HL-60/S4 treated with phorbol 12-myristate 13-acetate at 8.2 ng/mL for 4 days and 3 days (cell line): ENCODE data around the gene NRN1L.
"Not testable (repeated sequence)": the region's sequence is repeated elsewhere in the genome, so short reads cannot be mapped to it uniquely, and the experiment has no call there.

Experiments
- in situ Hi-C: fragments of 300-500 bp; cut with MboI; formaldehyde crosslinking; loops from 2 replicates; pipeline ENCODE4 v1.15.0; 2022; ENCODE audit warnings: low sequenced_read_pairs

NRN1L gene

GRCh38 chr16:67915496-67915769 is 30.7 kb downstream of the NRN1L start:
- in situ Hi-C loops = not testable (repeated sequence)

DNA sequence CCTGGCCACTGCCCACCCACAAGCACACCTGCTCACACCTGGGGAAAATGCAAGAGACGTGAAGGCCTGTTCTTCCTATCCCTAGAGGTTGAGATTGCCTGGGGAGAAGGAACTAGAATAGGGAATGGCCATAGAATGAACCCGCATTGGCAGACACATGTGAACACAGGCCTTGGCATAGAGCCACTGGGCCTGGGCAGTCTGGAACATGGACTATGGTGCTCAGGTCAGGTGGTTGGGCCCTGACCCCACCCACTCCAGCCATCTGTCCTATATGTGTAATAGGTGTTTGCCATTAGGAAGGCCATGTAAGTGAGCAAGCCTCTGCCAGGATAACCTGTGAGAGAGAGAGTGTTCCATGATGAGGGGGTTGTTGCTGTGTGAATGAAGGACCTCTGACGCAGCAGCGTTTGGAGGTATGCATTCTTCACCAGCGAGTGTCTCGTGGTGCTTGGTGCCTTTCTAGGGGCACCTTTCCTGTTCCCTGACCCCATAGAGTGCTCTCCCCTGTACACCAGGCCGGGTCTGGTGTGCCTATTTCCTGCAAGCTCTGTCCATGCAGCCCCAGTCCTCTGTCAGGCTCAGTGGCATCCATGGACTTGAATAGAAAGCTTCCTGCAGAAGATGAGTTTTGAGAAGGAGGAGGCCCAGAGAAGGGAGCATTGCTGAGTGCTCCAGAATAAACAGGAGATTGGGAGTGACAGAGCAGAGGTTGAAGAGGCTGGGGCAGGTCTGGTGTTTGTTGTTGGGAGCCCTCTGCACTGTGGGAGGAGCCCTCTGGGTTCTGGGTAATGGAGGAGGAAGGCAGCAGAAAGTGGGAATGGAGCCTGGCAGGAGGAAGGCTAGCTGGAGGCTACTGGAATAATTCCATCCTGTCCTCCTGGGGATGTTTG is 31.4 kb downstream of the NRN1L start:
- in situ Hi-C loops = no loop called here

GRCh38 chr16:67917140-67917851 is 32.6 kb downstream of the NRN1L start:
- in situ Hi-C loops = no loop called here

DNA sequence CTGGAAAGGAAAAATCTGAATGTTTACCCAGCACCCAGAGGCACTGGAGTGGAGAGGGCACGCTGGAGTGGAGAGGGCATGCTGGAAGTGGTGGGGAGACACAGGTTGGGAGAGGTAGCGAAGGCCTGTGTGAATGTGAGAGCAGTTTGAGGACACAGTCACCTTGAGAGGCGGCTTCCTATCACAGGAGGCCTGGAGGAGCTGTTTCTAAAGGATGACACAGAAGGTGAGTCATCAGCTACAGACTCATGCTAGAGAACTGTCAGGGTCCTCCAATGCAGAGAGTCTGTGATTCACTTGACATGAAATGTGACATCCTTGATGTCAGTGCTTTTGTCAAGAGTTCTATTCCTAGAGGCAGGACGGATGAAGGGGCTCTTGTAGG is 33.2 kb downstream of the NRN1L start:
- in situ Hi-C loops = no loop called here

DNA sequence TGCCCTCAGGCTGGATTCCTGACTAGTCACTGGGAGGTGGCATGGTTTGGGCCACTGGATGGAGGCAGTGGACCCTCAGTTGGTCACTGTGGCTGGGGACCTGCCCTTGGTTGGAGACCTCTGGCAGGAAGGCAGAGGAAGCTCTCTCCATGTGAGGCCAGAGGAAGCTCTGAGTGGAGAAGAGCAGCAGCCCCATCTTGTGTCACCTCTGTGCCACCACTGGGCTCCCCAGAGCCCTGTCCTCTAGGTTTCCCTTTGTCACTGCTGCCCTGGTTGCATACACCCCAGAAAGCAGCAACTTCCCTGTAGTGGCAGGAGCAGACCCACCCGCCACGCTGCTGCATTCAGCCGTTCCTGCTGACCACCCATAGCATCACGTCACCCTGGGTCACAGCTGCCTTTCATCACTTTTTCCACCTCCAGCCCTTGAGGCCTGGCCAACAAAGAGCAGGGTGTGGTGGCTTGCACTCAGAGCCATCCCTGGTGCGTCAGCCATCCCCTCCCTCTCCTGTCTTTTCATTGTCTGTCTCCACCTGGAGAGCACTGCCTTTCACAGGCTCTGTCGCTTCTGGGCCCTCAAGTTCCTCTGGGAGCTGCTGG is 35.0 kb downstream of the NRN1L start:
- in situ Hi-C loops = no loop called here

DNA sequence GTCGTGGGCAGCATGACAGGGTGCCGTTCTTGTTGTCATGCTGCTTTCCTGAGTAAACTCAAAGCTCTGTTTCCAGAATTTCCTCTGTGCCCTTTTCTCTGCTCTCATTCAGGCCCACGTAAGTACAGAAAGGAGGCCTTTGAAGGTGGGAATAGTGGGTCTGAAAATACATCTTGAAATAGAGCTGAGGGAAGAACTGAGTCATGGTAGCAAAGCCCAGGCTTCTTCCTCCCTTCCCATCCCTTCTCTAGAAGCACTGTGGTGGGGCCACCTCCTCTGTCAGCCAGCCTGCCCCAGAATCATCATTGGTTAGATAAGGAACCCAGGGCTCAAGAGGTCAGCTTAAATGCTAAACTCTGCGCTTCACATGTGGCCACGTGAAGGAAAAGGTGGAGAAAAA is 37.5 kb downstream of the NRN1L start:
- in situ Hi-C loops = no loop called here

DNA sequence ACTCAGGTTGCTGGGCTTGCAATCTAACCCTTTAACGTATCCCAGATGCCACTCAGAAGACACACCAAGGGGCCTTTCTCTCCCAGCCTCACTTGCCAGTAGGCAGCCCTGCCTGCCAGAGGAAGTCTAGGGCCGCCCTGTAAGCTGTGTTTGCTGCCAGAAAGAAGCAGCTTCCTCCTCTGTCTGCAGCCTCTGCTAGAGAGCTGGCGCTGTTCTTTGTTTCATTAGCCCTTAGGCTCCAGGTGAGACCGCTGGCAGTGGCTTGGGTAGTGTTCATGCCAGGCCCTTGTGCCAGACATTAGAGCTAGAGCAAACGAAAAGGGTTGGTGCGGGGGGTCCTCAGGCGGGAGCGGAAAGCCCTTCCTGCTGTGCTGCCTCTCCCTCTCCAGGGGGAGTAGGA is 38.1 kb downstream of the NRN1L start:
- in situ Hi-C loops = no loop called here

- in situ Hi-C loops = no loop called here
These were observed 38.9 kb downstream of the NRN1L start for GRCh38 chr16:67923414-67924116.

DNA sequence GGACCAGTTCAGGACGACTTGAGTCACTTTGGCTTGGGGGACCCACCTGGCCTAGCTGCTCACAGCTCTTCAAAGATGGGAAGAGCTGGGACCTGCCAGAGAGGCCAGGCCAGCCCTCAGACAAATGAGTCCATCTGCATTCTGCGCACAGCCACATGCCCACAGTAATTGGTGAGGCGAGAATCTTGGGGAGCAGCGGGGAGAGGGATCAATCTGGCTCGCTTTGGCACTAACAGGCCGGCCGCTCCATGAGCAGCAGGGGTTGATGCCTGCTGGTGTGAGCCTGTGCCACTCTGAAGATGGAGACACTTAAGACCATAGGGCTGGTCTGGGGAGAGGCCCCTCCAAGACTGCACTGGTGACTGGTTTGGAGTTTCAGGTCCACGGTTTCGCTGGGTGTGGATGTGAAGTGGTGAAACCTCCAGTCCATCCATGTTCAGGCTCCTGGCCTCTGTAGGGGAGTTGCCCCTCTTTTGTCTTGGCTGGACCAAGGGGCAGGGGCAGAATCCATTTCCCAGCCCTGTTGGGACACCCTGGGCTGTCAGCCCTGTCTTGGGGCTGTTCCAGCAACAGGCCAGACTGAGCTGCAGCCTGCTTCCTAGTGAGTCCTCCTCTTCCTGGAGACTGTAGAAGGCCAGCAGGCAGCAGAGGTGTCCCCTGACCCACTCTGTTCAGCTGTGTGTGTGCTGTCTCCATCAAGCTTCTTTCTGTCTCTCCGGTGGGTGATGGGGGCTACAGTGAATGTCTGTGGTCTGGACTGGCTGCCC is 39.6 kb downstream of the NRN1L start:
- in situ Hi-C loops = no loop called here

GRCh38 chr16:67926181-67926750 is 41.6 kb downstream of the NRN1L start:
- in situ Hi-C loops = no loop called here

DNA sequence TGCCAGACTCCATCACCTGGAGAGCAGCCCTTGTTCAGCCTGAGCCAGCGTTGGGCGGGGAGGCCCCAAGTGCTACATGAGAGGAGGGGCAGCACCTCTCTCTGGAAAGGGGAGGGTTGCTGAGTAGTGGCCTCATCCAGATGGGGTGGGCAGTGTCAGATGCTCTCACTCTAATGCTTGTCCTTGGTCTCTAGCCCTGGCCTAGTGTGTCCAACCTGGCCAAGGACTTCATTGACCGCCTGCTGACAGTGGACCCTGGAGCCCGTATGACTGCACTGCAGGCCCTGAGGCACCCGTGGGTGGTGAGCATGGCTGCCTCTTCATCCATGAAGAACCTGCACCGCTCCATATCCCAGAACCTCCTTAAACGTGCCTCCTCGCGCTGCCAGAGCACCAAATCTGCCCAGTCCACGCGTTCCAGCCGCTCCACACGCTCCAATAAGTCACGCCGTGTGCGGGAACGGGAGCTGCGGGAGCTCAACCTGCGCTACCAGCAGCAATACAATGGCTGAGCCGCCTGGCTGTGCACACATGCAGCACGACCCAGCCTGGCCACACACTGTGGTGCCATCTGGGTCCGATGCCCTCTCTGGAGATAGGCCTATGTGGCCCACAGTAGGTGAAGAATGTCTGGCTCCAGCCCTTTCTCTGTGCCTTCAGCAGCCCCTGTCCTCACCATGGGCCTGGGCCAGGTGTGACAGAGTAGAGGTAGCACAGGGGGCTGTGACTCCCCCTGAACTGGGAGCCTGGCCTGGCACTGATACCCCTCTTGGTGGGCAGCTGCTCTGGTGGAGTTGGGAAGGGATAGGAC is 42.7 kb downstream of the NRN1L start:
- in situ Hi-C loops = no loop called here

GRCh38 chr16:67928147-67928546 is 43.5 kb downstream of the NRN1L start:
- in situ Hi-C loops = no loop called here

DNA sequence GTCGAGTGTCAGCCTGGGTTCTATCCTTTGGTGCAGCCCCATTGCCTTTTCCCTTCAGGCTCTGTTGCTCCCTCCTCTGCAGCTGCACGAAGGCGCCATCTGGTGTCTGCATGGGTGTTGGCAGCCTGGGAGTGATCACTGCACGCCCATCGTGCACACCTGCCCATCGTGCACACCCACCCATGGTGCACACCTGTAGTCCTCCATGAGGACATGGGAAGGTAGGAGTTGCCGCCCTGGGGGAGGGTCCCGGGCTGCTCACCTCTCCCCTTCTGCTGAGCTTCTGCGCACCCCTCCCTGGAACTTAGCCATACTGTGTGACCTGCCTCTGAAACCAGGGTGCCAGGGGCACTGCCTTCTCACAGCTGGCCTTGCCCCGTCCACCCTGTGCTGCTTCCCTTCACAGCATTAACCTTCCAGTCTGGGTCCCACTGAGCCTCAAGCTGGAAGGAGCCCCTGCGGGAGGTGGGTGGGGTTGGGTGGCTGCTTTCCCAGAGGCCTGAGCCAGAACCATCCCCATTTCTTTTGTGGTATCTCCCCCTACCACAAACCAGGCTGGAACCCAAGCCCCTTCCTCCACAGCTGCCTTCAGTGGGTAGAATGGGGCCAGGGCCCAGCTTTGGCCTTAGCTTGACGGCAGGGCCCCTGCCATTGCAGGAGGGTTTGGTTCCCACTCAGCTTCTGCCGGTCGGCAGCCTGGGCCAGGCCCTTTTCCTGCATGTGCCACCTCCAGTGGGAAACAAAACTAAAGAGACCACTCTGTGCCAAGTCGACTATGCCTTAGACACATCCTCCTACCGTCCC is 44.1 kb downstream of the NRN1L start:
- in situ Hi-C loops = no loop called here

- in situ Hi-C loops = loop anchor here (10.0 kb wide), 1 partner anchor 45 kb away; the partner anchor contains the start of gene NRN1L
These were observed 45.5 kb downstream of the NRN1L start for GRCh38 chr16:67930191-67930590.

GRCh38 chr16:67930678-67931211 is 46.1 kb downstream of the NRN1L start:
- in situ Hi-C loops = loop anchor here (10.0 kb wide), 1 partner anchor 46 kb away; the partner anchor contains the start of gene NRN1L

GRCh38 chr16:67931712-67932461 is 47.2 kb downstream of the NRN1L start, which contains the start of gene CTRL:
CTRL (minus strand) TSS chr16:67931862; CDS start chr16:67931852, 10 bp downstream.
- in situ Hi-C loops = loop anchor here (10.0 kb wide), 1 partner anchor 47 kb away; the partner anchor contains the start of gene NRN1L

DNA sequence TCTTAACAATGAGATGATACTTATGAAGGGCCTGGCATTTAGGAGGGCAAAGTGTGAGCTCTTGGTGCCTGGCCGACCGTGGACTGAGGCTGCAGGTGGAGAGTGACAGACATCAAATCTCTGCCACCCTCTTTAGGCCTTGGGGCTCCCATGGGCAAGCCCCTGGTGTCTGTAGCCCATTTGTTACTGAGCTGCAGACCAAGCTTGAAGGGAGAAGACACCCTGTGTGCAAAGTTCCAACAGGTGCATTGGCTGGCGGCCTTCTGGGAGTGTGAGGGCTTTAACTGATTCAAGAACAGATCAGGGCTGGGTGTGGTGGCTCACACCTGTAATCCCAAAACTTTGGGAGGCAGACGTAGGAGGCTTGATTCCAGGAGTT is 47.8 kb downstream of the NRN1L start:
- in situ Hi-C loops = loop anchor here (10.0 kb wide), 1 partner anchor 48 kb away; the partner anchor contains the start of gene NRN1L
